Measurements from ENCODE around the gene HCN2.

GRCh38 chr19:632579-633067 is 42.9 kb downstream of the HCN2 start:
- TF ChIP-seq CTCF (IDR thresholded peaks at IDR 0.05; ENCODE audit: insufficient read depth, low read length, poor library complexity, severe bottlenecking) (no peak), EZH2phosphoT487 (conservative IDR thresholded peaks at IDR 0.05; ENCODE audit: low read length) (no peak)
